ENCODE data around the gene PGM1. TPM values are rescaled to one million over a fixed set of nuclear protein-coding genes. Genes with fewer than 3 reads are reported as not detected.

The PGM1 gene
- total RNA-seq, 2 experiments from 2014 or later: 32.8 to 34.5 TPM

DNA sequence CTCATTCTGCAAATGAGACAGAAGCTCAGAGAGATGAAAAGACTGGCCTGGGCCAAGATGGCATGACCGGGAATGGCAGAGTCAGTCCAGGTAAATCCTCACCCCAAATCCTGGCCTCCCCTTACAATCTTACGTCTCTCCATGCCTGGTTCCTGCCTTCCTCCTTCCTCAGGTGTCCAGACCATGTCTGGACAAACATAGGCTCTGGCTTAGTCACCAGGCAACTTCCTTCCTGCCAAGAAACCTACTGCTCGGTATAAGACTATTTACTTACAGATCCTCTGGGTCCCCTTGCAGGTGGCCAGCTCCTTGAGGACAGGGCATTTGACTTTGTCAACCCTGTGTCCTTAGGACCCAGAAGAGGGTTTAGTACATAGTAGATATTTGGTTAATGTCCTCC is 111.2 kb downstream of the PGM1 start:
- Mint-ChIP-seq H3K4me1 (no peaks in the 10 kb centered on the region), H3K4me3 (no peak overlapping the region), H3K9me3 (no peaks in the 10 kb centered on the region), H3K36me3 (ENCODE audit: low read depth) (no peaks in the 10 kb centered on the region), H3K27me3 (no peaks in the 10 kb centered on the region), H3K27ac (no peak overlapping the region)
- POLR2A ChIA-PET: no interaction called here
- no peak for DNase-seq
- CTCF ChIA-PET: no interaction called here

DNA sequence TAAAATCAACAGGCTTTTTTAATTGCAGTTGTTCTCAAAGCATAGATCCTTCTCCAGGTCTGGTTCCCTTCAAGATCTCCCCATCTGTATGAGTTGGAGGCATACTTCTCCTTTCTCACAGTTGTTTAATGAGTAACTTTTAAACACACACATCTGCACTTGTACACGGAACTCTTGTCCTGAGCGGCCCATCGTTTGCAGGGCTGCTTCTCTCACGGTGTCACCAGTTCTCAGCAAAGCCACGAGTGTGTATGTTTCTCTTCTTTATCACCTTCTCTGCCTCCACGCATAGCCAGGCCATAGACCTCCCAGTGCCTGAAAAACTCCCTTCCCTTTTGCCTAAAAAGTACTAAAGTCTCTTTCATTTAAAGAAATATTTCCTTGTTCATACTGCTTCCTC is 111.9 kb downstream of the PGM1 start:
- ChIA-PET CTCF (no interaction called here), POLR2A (no interaction called here)
- no peaks in the 10 kb centered on the region for H3K27me3 Mint-ChIP-seq
- no peak overlapping the region for H3K4me3 Mint-ChIP-seq
- no peak for DNase-seq
- H3K9me3 Mint-ChIP-seq: no peaks in the 10 kb centered on the region
- no peaks in the 10 kb centered on the region for H3K36me3 Mint-ChIP-seq (ENCODE audit: low read depth)
- H3K4me1 Mint-ChIP-seq: no peaks in the 10 kb centered on the region
- H3K27ac Mint-ChIP-seq: no peak overlapping the region

DNA sequence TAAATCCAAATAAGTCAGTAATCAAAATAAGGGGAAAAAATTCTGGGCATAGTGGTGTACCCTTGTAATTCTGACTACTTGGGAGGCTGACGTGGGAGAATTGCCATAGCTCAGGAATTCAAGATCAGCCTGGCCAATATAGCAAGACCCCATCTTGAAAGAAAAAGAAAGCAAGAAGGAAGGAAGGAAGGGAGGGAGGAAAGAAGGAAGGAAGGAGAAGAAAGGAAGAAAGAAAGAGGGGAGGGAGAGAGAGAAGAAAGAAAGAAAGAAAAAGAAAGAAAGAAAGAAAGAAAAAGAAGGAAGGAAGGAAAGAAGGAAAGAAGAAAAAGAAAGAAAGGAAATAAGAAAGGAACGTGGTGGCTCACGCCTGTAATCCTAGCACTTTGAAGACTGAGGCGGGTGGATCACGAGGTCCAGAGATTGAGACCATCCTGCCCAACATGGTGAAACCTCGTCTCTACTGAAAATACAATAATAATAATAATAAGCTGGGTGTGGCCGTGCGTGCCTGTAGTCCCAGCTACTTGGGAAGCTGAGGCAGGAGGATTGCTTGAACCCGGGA is 116.1 kb downstream of the PGM1 start:
- Mint-ChIP-seq H3K4me1 (no peaks in the 10 kb centered on the region), H3K4me3 (no peak overlapping the region), H3K9me3 (no peaks in the 10 kb centered on the region), H3K27ac (no peak overlapping the region), H3K27me3 (no peaks in the 10 kb centered on the region), H3K36me3 (ENCODE audit: low read depth) (no peaks in the 10 kb centered on the region)
- no peak for DNase-seq
- POLR2A ChIA-PET: no interaction called here
- CTCF ChIA-PET: interaction anchor here (1.2 kb wide), 1 partner anchor 18 kb away, joined by 4 read pairs; no protein-coding TSS in a partner anchor

Other genes with a start within 250 kb of the PGM1 start
- 10 to 100 TPM; 21.7 to 23.8 TPM for gene ALG6, start 225.8 kb upstream of the PGM1 start, total RNA-seq
- gene ITGB3BP, start 70.2 kb upstream of the PGM1 start, total RNA-seq: 10 to 100 TPM; 44.9 to 46.2 TPM
- gene EFCAB7, start 69.9 kb upstream of the PGM1 start, total RNA-seq: 1 to 10 TPM; 6.7 to 6.8 TPM
- gene ROR1, start 180.6 kb downstream of the PGM1 start, total RNA-seq: under 1 TPM in 1 of 2 experiments, not detected in 1; 0.10 TPM

All from activated CD4-positive, alpha-beta memory T cell treated with anti-CD3 and anti-CD28 coated beads, Interleukin-2, amount 10 ng/mL, durations not matched to agents 7 days and 5 days (primary cell).